ENCODE data around the gene PRKN. TPM values are rescaled to one million over a fixed set of nuclear protein-coding genes. Genes with fewer than 3 reads are reported as not detected.
A peak's percentile ranks its signal among the peaks of the same experiment; 100 is the strongest.

Gene PRKN
- total and polyA plus RNA-seq, 9 of the 15 experiments (the other 6 are each of a cell fraction or from before 2014, with no cell fraction given): 0.03 to 0.96 (median 0.15) TPM; not detected in 2

GRCh38 chr6:161361529-161361928 lies 1366.0 kb downstream of the PRKN start (continued):
- TF ChIP-seq RBM14 (IDR thresholded peaks at IDR 0.05; ENCODE audit: borderline replicate concordance, insufficient read depth, low read depth, low read length): no peak
- TF ChIP-seq HNRNPK (IDR thresholded peaks at IDR 0.05; ENCODE audit: low read depth, low read length, poor library complexity, severe bottlenecking): no peak
- TF ChIP-seq POLR2A (conservative IDR thresholded peaks at IDR 0.05): no peak
- no peak for TF ChIP-seq USF2 (CRISPR knock-in tag; IDR thresholded peaks at IDR 0.05)
- no peak for TF ChIP-seq CHD1 (IDR thresholded peaks at IDR 0.05; ENCODE audit: low read length)
- TF ChIP-seq RAD51 (IDR thresholded peaks at IDR 0.05; ENCODE audit: borderline replicate concordance, low read depth): peak; percentile 35; the same call in 1 of the 2 replicates
- TF ChIP-seq MYNN (IDR thresholded peaks at IDR 0.05): no peak
- no peak for TF ChIP-seq MYNN (CRISPR knock-in tag; IDR thresholded peaks at IDR 0.05)

GRCh38 chr6:161360520-161360919 lies 1367.0 kb downstream of the PRKN start:
- 4% methylated on average over 3 of the region's 3 CpGs for WGBS (ENCODE audit: insufficient coverage, low coverage, missing lambda C conversion rate)
- peak; percentile 76; the same call in 1 of the 2 replicates for TF ChIP-seq SPI1 (IDR thresholded peaks at IDR 0.05; ENCODE audit: borderline replicate concordance, low read depth, low read length)
- TF ChIP-seq CBFA2T2 (conservative IDR thresholded peaks at IDR 0.05): 0 out of 2 replicates have a peak, but pooled peaks have one; percentile 19
- TF ChIP-seq TAL1 (IDR thresholded peaks at IDR 0.05): peak; percentile 51
- peak; percentile 57; the same call in 1 of the 2 replicates for TF ChIP-seq TEAD4 (IDR thresholded peaks at IDR 0.05; ENCODE audit: low read length)
- TF ChIP-seq TEAD4 (CRISPR knock-in tag; IDR thresholded peaks at IDR 0.05; ENCODE audit: borderline replicate concordance): no peak
- TF ChIP-seq CREB3 (tag; conservative IDR thresholded peaks at IDR 0.05; ENCODE audit: low read depth): no peak
- peak; percentile 42; the same call in 1 of the 2 replicates for TF ChIP-seq ARID1B (IDR thresholded peaks at IDR 0.05)
- TF ChIP-seq NCOR1 (IDR thresholded peaks at IDR 0.05): peak; percentile 8; the same call in 1 of the 2 replicates
- TF ChIP-seq TCF3 (CRISPR knock-in tag; IDR thresholded peaks at IDR 0.05): peak; percentile 59
- peak; percentile 54 for TF ChIP-seq CBFA2T3 (IDR thresholded peaks at IDR 0.05)
- TF ChIP-seq HNRNPLL (IDR thresholded peaks at IDR 0.05; ENCODE audit: low read depth, low read length, poor library complexity, severe bottlenecking): no peak
- no peak for TF ChIP-seq CTCFL (IDR thresholded peaks at IDR 0.05; ENCODE audit: borderline replicate concordance, insufficient read depth, low read depth, low read length, poor library complexity, severe bottlenecking)
- H3K4me2 ChIP-seq (ENCODE audit: insufficient read depth, low read length): no peak overlapping the region
- intact Hi-C loops (cut with micrococcal nuclease): no loop called here
- H3K36me3 ChIP-seq (ENCODE audit: control insufficient read depth, insufficient read depth, low read length): no peaks in the 10 kb centered on the region
- H3K27me3 ChIP-seq (ENCODE audit: control insufficient read depth in 2 of 2, insufficient read depth in 2 of 2, low read length in 2 of 2): no peaks in the 10 kb centered on the region
- in situ Hi-C loops (cut with MboI): no loop called here
- no TSS peak for BruUV-seq (replicated peaks)
- H3K4me1 ChIP-seq (replicated peaks in 1 of 2; ENCODE audit: control insufficient read depth in 2 of 2, insufficient read depth in 2 of 2, low read length in 2 of 2): peaks cover 0 to 9% of the 10 kb centered on the region in 2 experiments; a peak in 3 of 5 replicates
- no peak overlapping the region for H3K27ac ChIP-seq (ENCODE audit: extremely low read depth, low read depth, low read length)
- DNase-seq (ENCODE audit: extremely low read depth in 1 of 4, low spot score in 3 of 4): no peak
- no peak overlapping the region for H3K4me3 ChIP-seq
- ChIA-PET CTCF (ENCODE audit: low intra/inter-chr PET ratio) (no interaction called here), POLR2A (interaction anchor here (0.6 to 1.3 kb wide), 4 partner anchors 9 to 134 kb away, joined by 3 to 5 read pairs (median 3); no protein-coding TSS in a partner anchor)
- ATAC-seq: no peak
- H3K9ac ChIP-seq (ENCODE audit: insufficient read depth in 1 of 2, low read depth in 2 of 2, low read length in 2 of 2): no peak overlapping the region
- peaks cover 12% of the 10 kb centered on the region for H3K9me3 ChIP-seq (replicated peaks; ENCODE audit: control insufficient read depth, insufficient read depth, low read depth, low read length)
- H2AFZ ChIP-seq (ENCODE audit: low read depth, low read length): peak overlapping the region; percentile 28; the same call in 1 of the 2 replicates
- no peaks in the 10 kb centered on the region for H3K9me1 ChIP-seq (ENCODE audit: control insufficient read depth, insufficient read depth, low read length)
- no peak for FAIRE-seq
- no peaks in the 10 kb centered on the region for H3K79me2 ChIP-seq (ENCODE audit: control insufficient read depth, insufficient read depth, low read length)
- no peaks in the 10 kb centered on the region for H4K20me1 ChIP-seq (replicated peaks; ENCODE audit: control insufficient read depth, insufficient read depth, low read length)
